Testis (tissue), 3 donors: ENCODE results near the gene PTPRK. TPM values are rescaled to one million over a fixed set of nuclear protein-coding genes. Genes with fewer than 3 reads are reported as not detected.

ENCODE experiments used
- DNase-seq: peaks from one replicate; pipeline ENCODE4 v3.0.0-alpha.2; 2019
- H3K27ac ChIP-seq, 2 donors: fragments of 200-600 bp; sonication (generic); one replicate each; pipeline ENCODE4 v1.5.1; 2019
- H3K27me3 ChIP-seq: fragments of 200-600 bp; sonication (generic); one replicate; pipeline ENCODE4 v1.5.1; 2019
- H3K36me3 ChIP-seq: fragments of 200-600 bp; sonication (generic); one replicate; pipeline ENCODE4 v1.5.1; 2017; ENCODE audit warnings: low read depth; ENCODE audit errors: missing control alignments
- H3K4me1 ChIP-seq: fragments of 200-600 bp; sonication (generic); one replicate; pipeline ENCODE4 v1.5.1; 2019
- H3K4me3 ChIP-seq, 2 donors: fragments of 200-600 bp; sonication (generic); one replicate each; pipeline ENCODE4 v1.5.1; 2017 to 2019
- H3K9me3 ChIP-seq: fragments of 200-600 bp; sonication (generic); one replicate; pipeline ENCODE4 v1.5.1; 2017
- POLR2A ChIP-seq: fragments of 450-650 bp; IDR thresholded peaks from one replicate; pipeline ENCODE4 v1.6.1; 2017; ENCODE audit warnings: antibody characterized with exemption, mild to moderate bottlenecking, moderate library complexity
- WGBS, 2 donors: methylation state at CpG; one replicate each; pipeline ENCODE4 v1.1.5; 2018; 5-methylcytosine and 5-hydroxymethylcytosine counted together
- intact Hi-C: fragments of 100-400 bp; cut with DNase I; formaldehyde crosslinking; loops from one replicate; pipeline ENCODE4 v1.15.1; 2023; ENCODE audit warnings: low total_unique reads
- polyA plus RNA-seq: library from polyadenylated mRNA; stranded (reverse); fragments of 350-450 nt; fragmentation: Illumina TruSeq; extraction: RNeasy Lipid Tissue Mini Kit (QIAGEN cat#74804); gene quantifications from one replicate; pipeline ENCODE4 v1.2.3, GENCODE V29; 2014; ENCODE audit warnings: low read depth, low replicate concordance; ENCODE audit not compliant: insufficient read depth
- total RNA-seq, 2 donors: library from RNA; depleted of rRNA; stranded (reverse); fragments of >200 nt; gene quantifications; one replicate each; pipeline ENCODE4 v1.2.3, GENCODE V29; 2016
- TF ChIP-seq, protein P1 (sequence below), 3 experiments: fragments of 450-650 bp in 2 of 3; fragments of 200-600 bp in 1 of 3; sonication (generic) in 1 of 3; IDR thresholded peaks; one replicate each; pipeline ENCODE4 v1.5.1; 2016 to 2019; ENCODE audit warnings: antibody characterized with exemption in 3 of 3, mild to moderate bottlenecking in 2 of 3, moderate library complexity in 1 of 3

Gene PTPRK
- total and polyA plus RNA-seq, 3 donors from 2014 or later: 9.1 to 13.3 (median 12.5) TPM

- intact Hi-C loops: no loop called here
- Histone ChIP-seq H3K4me1 (no peaks in the 10 kb centered on the region), H3K4me3 (no peak overlapping the region), H3K27ac (no peak overlapping the region), H3K9me3 (no peaks in the 10 kb centered on the region), H3K36me3 (no peaks in the 10 kb centered on the region), H3K27me3 (no peaks in the 10 kb centered on the region)
- TF ChIP-seq, protein P1, sequence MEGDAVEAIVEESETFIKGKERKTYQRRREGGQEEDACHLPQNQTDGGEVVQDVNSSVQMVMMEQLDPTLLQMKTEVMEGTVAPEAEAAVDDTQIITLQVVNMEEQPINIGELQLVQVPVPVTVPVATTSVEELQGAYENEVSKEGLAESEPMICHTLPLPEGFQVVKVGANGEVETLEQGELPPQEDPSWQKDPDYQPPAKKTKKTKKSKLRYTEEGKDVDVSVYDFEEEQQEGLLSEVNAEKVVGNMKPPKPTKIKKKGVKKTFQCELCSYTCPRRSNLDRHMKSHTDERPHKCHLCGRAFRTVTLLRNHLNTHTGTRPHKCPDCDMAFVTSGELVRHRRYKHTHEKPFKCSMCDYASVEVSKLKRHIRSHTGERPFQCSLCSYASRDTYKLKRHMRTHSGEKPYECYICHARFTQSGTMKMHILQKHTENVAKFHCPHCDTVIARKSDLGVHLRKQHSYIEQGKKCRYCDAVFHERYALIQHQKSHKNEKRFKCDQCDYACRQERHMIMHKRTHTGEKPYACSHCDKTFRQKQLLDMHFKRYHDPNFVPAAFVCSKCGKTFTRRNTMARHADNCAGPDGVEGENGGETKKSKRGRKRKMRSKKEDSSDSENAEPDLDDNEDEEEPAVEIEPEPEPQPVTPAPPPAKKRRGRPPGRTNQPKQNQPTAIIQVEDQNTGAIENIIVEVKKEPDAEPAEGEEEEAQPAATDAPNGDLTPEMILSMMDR (IDR thresholded peaks at IDR 0.05): no peak
- TF ChIP-seq POLR2A: no peak
- WGBS, 2 donors: 40 to 75% methylated on average over 1 of the region's 1 CpG
- no peak for DNase-seq
These were observed 447.0 kb downstream of the PTPRK start for GRCh38 chr6:128073389-128073788.

DNA sequence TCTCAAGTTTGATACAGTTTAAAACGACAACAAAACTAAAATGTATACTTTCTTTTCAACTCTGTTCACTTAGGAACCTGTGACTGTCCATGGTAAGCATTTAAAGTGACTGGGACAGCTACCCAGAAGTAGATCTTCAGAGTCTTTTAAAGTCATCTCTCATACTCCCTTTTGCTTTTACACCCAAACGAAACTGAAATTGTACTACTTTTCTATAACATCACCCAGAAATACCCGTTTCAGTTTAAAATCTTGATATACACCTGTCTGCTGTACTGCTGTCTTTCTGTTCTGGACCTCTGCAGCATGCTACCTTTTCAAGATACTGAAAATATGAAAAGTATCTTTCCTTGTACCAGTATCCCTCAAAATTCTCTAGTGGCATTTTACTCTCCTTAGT, 449.2 kb downstream of the PTPRK start:
- Histone ChIP-seq H3K36me3 (no peaks in the 10 kb centered on the region), H3K4me1 (no peaks in the 10 kb centered on the region), H3K27ac (no peak overlapping the region), H3K27me3 (no peaks in the 10 kb centered on the region), H3K4me3 (no peak overlapping the region), H3K9me3 (no peaks in the 10 kb centered on the region)
- TF ChIP-seq, protein P1 (IDR thresholded peaks at IDR 0.05): no peak
- TF ChIP-seq POLR2A: no peak
- intact Hi-C loops: no loop called here
- DNase-seq: no peak
- 85 to 88% methylated on average over 3 of the region's 3 CpGs for WGBS, 2 donors

DNA sequence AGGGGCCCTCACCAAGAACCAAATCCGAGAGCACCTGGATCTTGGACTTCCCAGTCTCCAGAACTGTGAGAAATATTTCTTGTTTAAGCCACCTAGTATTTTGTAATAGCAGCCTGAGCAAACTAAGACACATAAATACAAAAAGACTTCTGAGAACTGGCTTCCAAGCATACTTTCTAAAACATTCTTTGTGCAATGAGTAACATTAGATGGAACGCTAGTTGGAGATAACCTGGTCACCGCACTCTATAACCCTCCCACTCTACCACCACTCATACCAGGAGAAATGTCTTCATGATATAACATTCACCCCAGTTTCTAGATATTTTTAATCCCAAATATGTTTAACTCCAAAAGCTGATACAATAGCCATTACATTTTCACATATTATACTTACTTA, 450.0 kb downstream of the PTPRK start:
- WGBS, 2 donors: 63 to 78% methylated on average over 3 of the region's 3 CpGs
- Histone ChIP-seq H3K9me3 (no peaks in the 10 kb centered on the region), H3K27ac (no peak overlapping the region), H3K4me1 (no peaks in the 10 kb centered on the region), H3K27me3 (no peaks in the 10 kb centered on the region), H3K36me3 (no peaks in the 10 kb centered on the region), H3K4me3 (no peak overlapping the region)
- DNase-seq: no peak
- TF ChIP-seq, protein P1 (IDR thresholded peaks at IDR 0.05): no peak
- no peak for TF ChIP-seq POLR2A
- intact Hi-C loops: no loop called here

GRCh38 chr6:128069188-128069587, 451.2 kb downstream of the PTPRK start:
- Histone ChIP-seq H3K9me3 (no peaks in the 10 kb centered on the region), H3K27ac (no peak overlapping the region), H3K27me3 (no peaks in the 10 kb centered on the region), H3K36me3 (no peaks in the 10 kb centered on the region), H3K4me3 (no peak overlapping the region), H3K4me1 (no peaks in the 10 kb centered on the region)
- intact Hi-C loops: no loop called here
- no peak for DNase-seq
- no peak for TF ChIP-seq POLR2A
- TF ChIP-seq, protein P1 (IDR thresholded peaks at IDR 0.05): no peak
- WGBS, 2 donors: 93 to 96% methylated on average over 2 of the region's 2 CpGs

- H3K9me3 ChIP-seq: no peaks in the 10 kb centered on the region
- H3K27ac ChIP-seq: no peak overlapping the region
- TF ChIP-seq, protein P1 (IDR thresholded peaks at IDR 0.05): no peak
- no peak for TF ChIP-seq POLR2A
- H3K36me3 ChIP-seq: no peaks in the 10 kb centered on the region
- intact Hi-C loops: no loop called here
- no peak overlapping the region for H3K4me3 ChIP-seq
- 80 to 81% methylated on average over 5 of the region's 5 CpGs for WGBS, 2 donors
- no peak for DNase-seq
- H3K27me3 ChIP-seq: no peaks in the 10 kb centered on the region
- no peaks in the 10 kb centered on the region for H3K4me1 ChIP-seq
These were observed 452.3 kb downstream of the PTPRK start for GRCh38 chr6:128068119-128068479.
